RPMI8226 (cell line): ENCODE results near the gene NAMPT.
A peak's percentile ranks its signal among the peaks of the same experiment; 100 is the strongest.
"Not testable (repeated sequence)": the region's sequence is repeated elsewhere in the genome, so short reads cannot be mapped to it uniquely, and the experiment has no call there.

ENCODE experiments used
- DNase-seq: peaks from one replicate; pipeline ENCODE4 v3.0.0-alpha.2; 2015

NAMPT gene

DNA sequence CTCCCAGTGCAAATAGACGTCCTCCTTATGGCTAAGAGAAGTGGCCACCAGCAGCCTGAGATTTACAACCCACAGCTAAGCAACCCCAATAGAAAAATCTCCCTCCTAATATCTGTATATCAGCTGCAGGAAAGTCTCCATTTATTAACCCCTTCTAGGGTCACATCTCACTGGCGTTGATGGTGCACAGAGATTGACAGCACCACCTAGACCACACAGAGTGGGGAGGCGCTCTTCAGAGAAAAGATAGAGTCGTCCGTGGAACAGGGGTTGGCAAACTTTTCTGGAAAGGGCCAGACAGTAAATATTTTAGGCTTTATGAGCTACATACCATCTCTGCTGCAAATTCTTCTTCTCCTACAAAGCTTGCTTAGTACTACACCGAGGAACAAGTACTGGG is 60.0 kb downstream of the NAMPT start:
- DNase-seq: no peak

DNA sequence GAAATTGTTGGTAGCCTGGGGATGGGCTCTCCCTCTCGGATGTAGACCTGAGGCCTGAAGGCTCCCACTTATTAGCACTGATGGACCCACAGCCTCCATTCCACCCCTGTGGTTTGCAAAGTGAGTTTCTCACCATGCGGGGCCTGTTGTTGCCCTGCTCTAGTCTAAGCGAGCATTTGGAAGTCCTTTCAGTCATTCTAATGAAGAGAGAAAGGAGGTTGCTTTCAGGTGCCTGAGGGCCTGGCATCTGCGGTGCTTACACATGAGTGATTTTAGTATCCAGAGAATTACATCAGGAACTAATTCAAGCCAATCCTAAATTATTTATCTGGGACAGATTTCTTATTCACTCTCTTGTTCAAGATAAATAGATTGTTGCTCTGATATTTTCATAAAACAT is 61.6 kb downstream of the NAMPT start:
- no peak for DNase-seq

DNA sequence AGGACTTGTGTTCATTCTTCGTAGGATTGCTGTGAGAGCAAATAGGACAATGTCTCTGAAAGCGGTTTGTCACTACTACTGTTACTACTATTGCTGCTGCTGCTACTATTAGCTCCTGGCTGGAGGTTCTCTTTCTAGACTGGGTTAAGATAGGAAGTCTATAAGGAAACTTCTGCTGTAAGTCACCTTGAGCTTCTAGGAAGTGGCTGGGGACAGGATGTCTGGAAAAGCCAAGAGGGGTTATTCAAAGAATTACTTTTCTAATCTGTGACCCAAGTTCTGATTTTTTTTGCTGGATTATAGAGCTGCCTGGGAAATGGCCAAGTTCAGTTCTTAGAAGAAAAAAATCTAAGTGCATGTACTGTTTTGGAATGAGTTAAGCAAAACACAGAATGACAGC is 62.2 kb downstream of the NAMPT start:
- DNase-seq: no peak

DNA sequence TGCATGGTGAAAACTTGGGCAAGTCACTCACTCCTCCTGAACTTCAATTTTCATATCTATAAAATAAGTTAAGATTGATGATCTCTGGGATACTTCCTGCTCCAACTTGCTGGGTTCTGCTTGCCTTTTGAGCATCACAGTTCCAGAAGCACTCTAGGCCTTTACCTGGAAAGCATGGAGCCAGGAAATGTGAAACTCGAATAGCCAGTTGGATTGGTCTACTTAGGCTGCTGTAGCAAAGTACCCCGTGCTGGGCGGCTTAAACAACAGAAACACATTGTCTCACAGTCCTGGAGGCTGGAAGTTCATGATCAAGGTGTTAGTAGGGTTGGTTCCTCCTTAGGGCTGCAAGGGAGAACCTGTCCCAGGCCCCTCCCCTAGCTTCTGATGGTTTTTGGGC is 64.5 kb downstream of the NAMPT start:
- DNase-seq: no peak

DNA sequence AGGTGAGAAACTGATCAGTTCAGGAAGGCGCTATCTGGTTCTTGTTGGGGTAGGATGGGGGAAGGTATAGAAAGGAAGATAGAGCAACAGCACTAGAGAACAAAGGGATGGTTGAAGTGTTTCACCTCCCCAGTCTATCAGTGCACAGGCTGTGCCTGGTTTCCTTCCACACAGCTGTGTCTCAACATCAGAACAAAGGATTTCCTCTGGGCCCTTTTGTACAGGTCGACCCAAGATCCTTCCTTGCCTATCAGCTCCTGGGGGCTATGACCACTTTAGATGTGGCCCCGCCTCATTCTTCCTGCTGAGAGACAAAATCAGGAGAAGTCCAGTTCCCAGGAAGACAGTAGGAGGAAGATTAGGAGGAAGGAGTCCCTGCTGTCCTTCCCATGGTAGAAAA is 65.6 kb downstream of the NAMPT start:
- DNase-seq: no peak

DNA sequence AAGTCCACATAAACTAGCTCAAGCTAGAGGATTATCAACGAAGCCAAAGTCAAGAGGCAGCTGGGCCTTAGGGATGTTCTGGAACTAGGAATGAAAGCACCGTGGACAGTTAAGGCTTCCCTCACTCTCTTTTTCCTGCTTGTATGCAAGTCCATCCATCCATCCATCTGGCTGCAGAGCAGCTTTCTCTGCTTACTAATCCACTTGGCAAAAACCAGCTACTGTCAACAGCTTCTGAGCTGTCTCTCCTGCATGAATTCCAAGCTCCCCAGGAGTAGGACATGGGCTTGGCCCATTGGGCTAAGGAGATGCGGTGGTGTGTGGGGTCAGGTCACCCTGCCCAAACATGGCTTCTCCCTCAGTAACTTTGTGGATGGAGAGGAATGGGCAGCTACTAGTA is 66.2 kb downstream of the NAMPT start:
- DNase-seq: no peak

DNA sequence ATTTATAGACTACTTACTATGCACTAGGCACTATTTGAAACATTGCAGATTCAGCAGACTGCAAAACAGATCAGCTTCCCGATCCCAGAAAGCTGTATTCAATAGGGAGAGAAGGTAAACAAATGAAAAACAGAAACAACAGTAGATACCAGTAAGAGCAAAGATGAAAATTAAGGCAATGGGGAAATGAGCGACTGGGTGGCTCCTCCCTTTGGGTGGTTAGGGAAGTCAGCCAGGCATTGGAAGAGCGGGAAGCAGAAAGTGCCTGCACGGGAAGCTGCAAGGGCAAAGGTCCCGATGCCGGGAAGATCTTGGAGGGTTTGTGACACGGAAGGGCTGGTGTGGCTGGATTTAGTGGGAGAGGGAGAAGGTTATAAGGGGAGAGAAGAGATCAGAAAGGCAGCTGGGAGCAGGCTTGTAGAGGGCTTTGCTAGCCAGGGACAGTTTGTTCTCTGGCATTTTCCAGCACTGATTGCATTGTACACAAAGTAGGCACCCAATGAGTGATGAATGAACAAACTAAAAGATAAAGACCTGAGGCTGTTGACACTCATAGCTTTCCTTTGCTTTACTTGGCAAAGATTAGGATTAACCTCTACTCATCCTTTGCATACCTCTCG is 67.8 kb downstream of the NAMPT start:
- no peak for DNase-seq

DNA sequence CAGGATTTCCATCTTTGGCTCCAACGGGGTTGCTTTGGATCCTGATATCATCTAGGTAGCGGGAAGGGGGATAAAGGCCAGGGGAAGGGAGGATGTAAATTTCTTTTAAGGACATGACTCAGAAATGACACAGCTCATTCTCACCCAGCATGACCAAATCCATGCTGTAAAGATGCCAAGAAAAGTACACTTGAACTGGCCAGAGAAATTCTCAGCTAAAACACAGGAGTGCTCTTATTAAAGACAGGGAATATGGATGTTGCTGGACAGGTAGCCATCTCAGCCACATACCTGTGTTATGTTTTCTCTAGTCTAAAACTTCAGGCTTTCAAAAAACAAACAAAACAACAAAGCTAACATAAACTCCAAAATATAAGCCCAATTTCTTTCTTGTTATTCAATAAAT is 68.3 kb downstream of the NAMPT start:
- no peak for DNase-seq

DNA sequence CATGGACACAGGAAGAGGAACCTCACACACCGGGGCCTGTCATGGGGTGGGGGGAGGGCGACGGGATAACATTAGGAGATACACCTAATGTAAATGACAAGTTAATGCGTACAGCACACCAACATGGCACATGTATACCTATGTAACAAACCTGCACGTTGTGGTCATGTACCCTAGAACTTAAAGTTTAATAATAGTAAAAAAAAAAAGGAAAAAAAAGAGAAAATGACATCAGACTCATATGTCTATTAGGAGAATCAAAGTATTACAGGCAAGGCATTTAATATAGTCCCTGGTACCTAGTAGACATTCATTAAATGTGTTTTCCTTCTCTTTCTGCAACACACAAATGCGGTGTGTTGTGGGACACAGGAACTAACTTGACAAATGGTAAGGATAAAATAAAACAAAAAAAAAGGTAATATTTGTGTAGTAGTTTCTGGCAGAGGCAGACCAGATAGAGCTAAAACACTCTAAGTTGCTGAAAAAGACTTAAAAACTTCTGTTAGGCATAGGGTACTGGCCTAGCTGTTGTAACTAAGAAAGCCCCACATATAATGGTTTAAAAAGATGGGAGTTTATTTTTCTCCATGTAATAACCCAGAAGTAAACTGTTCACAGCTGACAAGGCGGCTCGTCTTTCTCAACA is 68.8 kb downstream of the NAMPT start:
- DNase-seq: no peak

DNA sequence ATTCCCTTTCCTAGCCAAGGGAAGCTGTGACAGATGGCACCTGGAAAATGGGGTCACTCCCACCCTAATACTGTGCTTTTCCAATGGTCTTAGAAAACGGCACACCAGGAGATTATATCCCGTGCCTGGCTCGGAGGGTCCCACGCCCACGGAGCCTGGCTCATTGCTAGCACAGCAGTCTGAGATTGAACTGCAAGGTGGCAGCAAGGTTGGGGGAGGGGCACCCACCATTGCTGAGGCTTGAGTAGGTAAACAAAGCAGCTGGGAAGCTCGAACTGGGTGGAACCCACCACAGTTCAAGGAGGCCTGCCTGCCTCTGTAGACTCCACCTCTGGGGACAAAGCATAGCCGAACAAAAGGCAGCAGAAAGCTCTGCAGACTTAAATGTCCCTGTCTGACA is 75.8 kb downstream of the NAMPT start:
- DNase-seq: not testable (repeated sequence)

DNA sequence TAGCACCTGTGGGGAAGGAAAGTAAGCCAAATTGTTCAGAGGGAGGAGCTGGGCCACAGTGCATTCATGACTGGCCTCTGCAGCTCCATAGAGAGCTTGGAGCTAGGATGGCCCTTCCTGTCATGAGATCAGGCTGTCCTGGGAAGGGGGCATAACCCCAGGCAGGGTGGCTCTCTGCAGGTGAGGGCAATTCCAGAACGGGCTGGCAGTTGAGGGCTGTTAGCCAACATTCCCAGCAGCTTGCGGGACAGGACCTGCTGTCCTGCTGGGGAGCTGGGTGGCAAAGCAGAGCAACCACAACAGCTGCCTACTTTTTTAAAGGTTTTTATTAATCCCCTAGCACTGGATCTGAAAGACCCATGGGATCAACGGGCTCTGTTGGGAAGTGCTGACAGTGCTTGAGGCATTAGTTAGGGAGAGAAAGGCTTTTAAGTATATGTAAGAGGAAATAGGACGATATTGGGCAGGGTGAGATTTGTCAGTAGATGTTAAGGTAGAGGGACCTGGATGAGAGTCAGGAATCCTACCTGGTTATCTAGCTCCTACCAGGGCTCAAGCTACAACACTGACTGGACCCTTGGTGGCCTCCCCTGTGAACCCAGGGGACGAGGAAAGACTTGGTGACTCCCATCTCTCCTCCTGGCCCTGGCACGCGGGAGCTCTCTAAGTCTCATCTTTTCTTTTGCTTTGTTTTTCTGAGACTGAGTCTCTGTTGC is 77.8 kb downstream of the NAMPT start:
- DNase-seq: no peak

DNA sequence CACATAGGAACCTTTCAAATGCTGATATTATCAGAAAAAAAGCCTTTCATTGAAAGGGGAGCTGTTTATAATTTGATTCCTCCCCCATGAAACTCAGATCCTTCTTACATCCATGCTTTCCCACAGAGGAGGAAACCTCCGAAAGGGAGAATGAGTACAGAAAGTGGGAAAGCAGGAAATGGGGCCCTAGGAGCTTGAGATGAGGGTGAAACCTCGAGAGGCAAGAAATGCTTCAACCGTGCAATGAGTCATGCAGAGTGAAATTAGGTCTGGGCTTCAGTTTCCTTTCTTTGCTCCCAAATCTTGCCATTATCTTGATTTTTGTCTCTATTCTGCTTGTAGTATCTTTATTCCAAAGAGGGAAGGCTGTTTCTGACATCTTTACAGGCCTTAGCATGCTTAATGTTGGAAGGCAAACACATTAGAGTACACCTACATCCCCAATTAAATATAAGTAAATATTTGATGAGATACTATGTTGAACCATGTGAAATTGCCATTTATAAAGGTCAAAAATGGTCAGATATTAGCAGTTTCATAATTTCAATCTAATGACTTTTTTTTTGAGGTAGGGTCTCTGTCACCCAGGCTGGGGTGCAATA is 79.1 kb downstream of the NAMPT start:
- no peak for DNase-seq

DNA sequence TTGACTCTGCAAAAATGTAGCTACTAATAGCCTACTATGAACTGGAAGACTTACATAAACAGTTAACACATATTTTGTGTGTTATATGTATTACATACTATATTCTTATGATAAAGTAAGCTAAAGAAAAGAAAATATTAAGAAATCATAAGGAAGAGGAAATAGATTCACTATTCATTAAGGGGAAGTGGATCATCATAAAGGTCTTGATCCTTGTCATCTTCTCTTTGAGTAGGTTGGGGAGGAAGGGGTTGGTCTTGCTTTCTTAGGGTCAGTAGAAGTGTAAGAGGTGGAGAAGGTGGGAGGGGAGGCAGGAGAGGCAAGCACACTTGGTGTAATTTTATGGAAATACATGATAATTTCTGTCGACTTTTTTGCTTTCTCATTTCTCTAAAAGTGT is 81.3 kb downstream of the NAMPT start:
- no peak for DNase-seq

DNA sequence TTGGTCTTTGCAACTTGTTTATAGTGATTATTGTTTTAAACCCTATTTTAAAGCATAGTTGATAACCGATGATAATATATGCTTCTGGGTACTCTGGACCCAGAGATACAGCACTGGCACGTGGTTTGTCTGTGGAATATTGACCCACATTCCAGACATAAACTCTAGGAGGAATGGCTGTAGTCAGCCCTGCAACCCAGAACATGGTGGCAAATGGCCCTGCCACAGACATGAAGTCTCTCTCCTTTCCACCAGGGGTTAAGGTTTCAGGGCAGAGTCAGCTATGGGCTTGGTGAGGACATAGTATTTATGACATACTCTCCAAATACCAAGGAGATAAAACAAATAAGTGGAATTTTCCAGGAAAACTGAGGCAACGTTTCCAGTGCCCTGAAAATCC is 83.6 kb downstream of the NAMPT start:
- no peak for DNase-seq

DNA sequence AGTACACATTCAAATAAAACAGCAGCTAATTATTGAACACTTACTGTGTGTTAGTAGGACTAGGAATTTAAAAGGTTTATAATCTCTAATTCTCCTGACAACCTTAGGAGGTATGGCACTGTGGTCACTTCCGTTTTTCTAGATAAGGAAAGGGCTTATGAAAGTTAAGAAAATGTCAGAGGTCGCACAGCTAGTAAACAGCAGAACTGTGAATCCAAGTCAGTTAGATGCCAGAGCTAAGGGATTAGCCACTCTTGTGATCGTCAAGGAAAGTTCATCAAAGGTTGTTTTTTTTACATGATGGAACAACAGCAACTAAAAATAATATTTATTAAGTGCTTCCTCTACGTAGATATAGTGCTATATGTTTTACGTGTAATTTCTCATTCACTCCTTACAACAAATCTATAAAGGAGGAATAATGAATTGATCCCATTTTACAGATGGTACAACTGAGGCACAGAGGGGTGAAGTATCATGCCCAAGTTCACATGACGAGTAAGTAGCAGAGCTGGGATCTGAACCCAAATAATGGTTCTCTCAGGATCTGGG is 84.9 kb downstream of the NAMPT start:
- DNase-seq: peak; percentile 21

DNA sequence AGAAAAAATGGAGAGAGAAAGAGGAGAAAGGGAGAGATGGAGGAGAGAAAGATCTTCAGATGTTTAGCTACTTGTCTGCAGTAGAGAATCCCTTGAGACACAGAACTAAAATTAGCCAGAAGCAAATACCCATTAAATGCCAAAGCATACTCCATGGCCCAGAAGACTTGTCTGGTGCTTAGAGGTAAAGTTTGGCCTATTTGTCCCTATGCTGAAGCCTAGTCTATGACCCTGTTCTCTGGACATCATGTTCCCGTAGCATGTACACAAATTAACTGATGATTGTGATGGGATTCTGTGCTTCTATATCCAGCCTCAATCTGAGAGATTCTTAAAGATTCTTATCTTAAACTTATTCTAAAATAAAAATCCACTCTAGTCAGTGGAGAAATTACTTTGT is 85.8 kb downstream of the NAMPT start:
- no peak for DNase-seq
